ENCODE results near the gene VCL.
"Not testable (repeated sequence)": the region's sequence is repeated elsewhere in the genome, so short reads cannot be mapped to it uniquely, and the experiment has no call there.

VCL gene

GRCh38 chr10:73971636-73972354 is 26.1 kb upstream of the VCL start:
- DNase-seq (ENCODE audit: low read depth in 2 of 2), result no peak

GRCh38 chr10:73973427-73973826 is 24.5 kb upstream of the VCL start:
- no peak for DNase-seq (ENCODE audit: low read depth in 2 of 2)

- no peak for DNase-seq (ENCODE audit: low read depth in 2 of 2)
Measured at GRCh38 chr10:73974309-73974946, 23.5 kb upstream of the VCL start.

- DNase-seq (ENCODE audit: low read depth in 2 of 2), result no peak
Measured at GRCh38 chr10:73975388-73975787, 22.5 kb upstream of the VCL start.

- DNase-seq (ENCODE audit: low read depth in 2 of 2), result no peak
Measured at GRCh38 chr10:73979141-73979808, 18.6 kb upstream of the VCL start.

GRCh38 chr10:73979809-73980433 is 18.0 kb upstream of the VCL start:
- DNase-seq (ENCODE audit: low read depth in 2 of 2), result no peak

- DNase-seq (ENCODE audit: low read depth in 2 of 2), result no peak
Measured at GRCh38 chr10:73981812-73982211, 16.1 kb upstream of the VCL start.

- DNase-seq (ENCODE audit: low read depth in 2 of 2), result no peak
Measured at GRCh38 chr10:73983096-73984047, 14.5 kb upstream of the VCL start.

GRCh38 chr10:73989594-73990150 is 8.2 kb upstream of the VCL start:
- DNase-seq (ENCODE audit: low read depth in 2 of 2), result no peak

GRCh38 chr10:73991203-73991883 is 6.6 kb upstream of the VCL start:
- no peak for DNase-seq (ENCODE audit: low read depth in 2 of 2)

GRCh38 chr10:73991884-73992245 is 6.1 kb upstream of the VCL start:
- DNase-seq (ENCODE audit: low read depth in 2 of 2), result no peak

GRCh38 chr10:73992899-73993788 is 4.8 kb upstream of the VCL start:
- DNase-seq (ENCODE audit: low read depth in 2 of 2), result no peak

- no peak for DNase-seq (ENCODE audit: low read depth in 2 of 2)
Measured at GRCh38 chr10:73995035-73995358, 2.9 kb upstream of the VCL start.

GRCh38 chr10:73997461-73997786 is 492 bp upstream of the VCL start:
- DNase-seq (ENCODE audit: low read depth in 2 of 2), result no peak

GRCh38 chr10:73998623-73998928 is 660 bp downstream of the VCL start:
- no peak for DNase-seq (ENCODE audit: low read depth in 2 of 2)

GRCh38 chr10:73998929-73999691 is 1.2 kb downstream of the VCL start:
- peak; percentile 56 to 60 for DNase-seq (ENCODE audit: low read depth in 2 of 2)

- peak; percentile 69 to 73 for DNase-seq (ENCODE audit: low read depth in 2 of 2)
Measured at GRCh38 chr10:73999703-74000102, 1.8 kb downstream of the VCL start.

- DNase-seq (ENCODE audit: low read depth in 2 of 2), result not testable (repeated sequence)
Measured at GRCh38 chr10:74000244-74000643, 2.3 kb downstream of the VCL start.

Measured in fibroblast of skin of left biceps (primary cell).